AG20443 (cell line): ENCODE results near the gene DNLZ.

ENCODE experiments used
- DNase-seq: peaks from one replicate; pipeline ENCODE4 v3.0.0; 2012; ENCODE audit warnings: low spot score, mixed read lengths

The DNLZ gene

GRCh38 chr9:136375096-136375495 lies 11.6 kb upstream of the DNLZ start:
- no peak for DNase-seq

GRCh38 chr9:136374183-136374575 lies 10.6 kb upstream of the DNLZ start:
- no peak for DNase-seq

GRCh38 chr9:136373300-136374182 lies 10.0 kb upstream of the DNLZ start, which contains the start of gene CARD9:
Gene CARD9, minus strand, starts transcription at chr9:136373669. Its CDS starts 1,591 bp downstream, at chr9:136372078.
- DNase-seq, result peak; percentile 26

- DNase-seq, result peak; percentile 87
Measured at GRCh38 chr9:136372561-136373299, 9.2 kb upstream of the DNLZ start.

- no peak for DNase-seq
Measured at GRCh38 chr9:136372006-136372405, 8.5 kb upstream of the DNLZ start.

- no peak for DNase-seq
Measured at GRCh38 chr9:136371533-136371880, 8.0 kb upstream of the DNLZ start.

- no peak for DNase-seq
Measured at GRCh38 chr9:136370687-136371532, 7.4 kb upstream of the DNLZ start.

- DNase-seq, result no peak
Measured at GRCh38 chr9:136370037-136370436, 6.5 kb upstream of the DNLZ start.

- DNase-seq, result no peak
Measured at GRCh38 chr9:136368190-136368589, 4.6 kb upstream of the DNLZ start.

- no peak for DNase-seq
Measured at GRCh38 chr9:136367296-136368145, 4.0 kb upstream of the DNLZ start.

- DNase-seq, result no peak
Measured at GRCh38 chr9:136366826-136367225, 3.3 kb upstream of the DNLZ start.

GRCh38 chr9:136365775-136366222 lies 2.3 kb upstream of the DNLZ start:
- DNase-seq, result no peak

- DNase-seq, result no peak
Measured at GRCh38 chr9:136364942-136365774, 1.6 kb upstream of the DNLZ start.

- DNase-seq, result no peak
Measured at GRCh38 chr9:136363949-136364748, 605 bp upstream of the DNLZ start.

GRCh38 chr9:136362450-136362784 lies 1.1 kb downstream of the DNLZ start:
- DNase-seq, result peak; percentile 46

- peak; percentile 22 for DNase-seq
Measured at GRCh38 chr9:136361754-136362449, 1.6 kb downstream of the DNLZ start.

GRCh38 chr9:136361047-136361753 lies 2.3 kb downstream of the DNLZ start:
- DNase-seq, result peak; percentile 52
